Measurements from ENCODE around the gene PRICKLE4. TPM values are rescaled to one million over a fixed set of nuclear protein-coding genes. Genes with fewer than 3 reads are reported as not detected.

The PRICKLE4 gene
- polyA plus RNA-seq, 1 experiment = not detected

DNA sequence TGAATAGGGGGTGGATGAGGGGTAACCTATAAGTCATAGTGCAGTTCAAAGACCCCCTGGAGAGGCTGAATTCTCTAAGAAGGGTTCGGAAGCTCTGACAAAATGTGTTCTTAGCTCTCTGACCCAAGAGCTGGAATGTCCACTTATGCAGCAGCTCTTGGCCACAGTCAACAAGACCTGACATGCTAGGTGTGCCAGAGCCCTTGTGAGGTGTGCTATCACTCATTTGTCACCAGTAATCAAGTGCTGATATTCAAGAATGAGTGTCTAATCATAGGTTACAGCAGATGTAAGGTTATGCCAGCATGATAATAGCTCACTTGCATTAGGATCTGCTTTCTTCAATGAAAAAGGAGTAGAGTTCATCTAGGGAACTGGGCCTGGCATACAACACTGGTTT is 35.0 kb downstream of the PRICKLE4 start:
- TF ChIP-seq, protein P1, sequence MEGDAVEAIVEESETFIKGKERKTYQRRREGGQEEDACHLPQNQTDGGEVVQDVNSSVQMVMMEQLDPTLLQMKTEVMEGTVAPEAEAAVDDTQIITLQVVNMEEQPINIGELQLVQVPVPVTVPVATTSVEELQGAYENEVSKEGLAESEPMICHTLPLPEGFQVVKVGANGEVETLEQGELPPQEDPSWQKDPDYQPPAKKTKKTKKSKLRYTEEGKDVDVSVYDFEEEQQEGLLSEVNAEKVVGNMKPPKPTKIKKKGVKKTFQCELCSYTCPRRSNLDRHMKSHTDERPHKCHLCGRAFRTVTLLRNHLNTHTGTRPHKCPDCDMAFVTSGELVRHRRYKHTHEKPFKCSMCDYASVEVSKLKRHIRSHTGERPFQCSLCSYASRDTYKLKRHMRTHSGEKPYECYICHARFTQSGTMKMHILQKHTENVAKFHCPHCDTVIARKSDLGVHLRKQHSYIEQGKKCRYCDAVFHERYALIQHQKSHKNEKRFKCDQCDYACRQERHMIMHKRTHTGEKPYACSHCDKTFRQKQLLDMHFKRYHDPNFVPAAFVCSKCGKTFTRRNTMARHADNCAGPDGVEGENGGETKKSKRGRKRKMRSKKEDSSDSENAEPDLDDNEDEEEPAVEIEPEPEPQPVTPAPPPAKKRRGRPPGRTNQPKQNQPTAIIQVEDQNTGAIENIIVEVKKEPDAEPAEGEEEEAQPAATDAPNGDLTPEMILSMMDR (IDR thresholded peaks at IDR 0.05; ENCODE audit: low read depth, low read length) = no peak
- no peak for DNase-seq (ENCODE audit: low read depth, low spot score)
- H3K27me3 ChIP-seq (ENCODE audit: control insufficient read depth, insufficient read depth, low read length) = no peaks in the 10 kb centered on the region
- no peak overlapping the region for H3K4me3 ChIP-seq (ENCODE audit: low read depth, low read length)
- H3K9me3 ChIP-seq (ENCODE audit: control insufficient read depth, insufficient read depth, low read length) = no peaks in the 10 kb centered on the region
- CTCF ChIA-PET = interaction anchor here (0.7 to 2.2 kb wide), 4 partner anchors 14 to 229 kb away, joined by 5 to 9 read pairs (median 6); partner anchors contain the start of genes BYSL and MED20
- POLR2A ChIA-PET = no interaction called here
- no peak overlapping the region for H3K27ac ChIP-seq (ENCODE audit: low read depth, low read length)

DNA sequence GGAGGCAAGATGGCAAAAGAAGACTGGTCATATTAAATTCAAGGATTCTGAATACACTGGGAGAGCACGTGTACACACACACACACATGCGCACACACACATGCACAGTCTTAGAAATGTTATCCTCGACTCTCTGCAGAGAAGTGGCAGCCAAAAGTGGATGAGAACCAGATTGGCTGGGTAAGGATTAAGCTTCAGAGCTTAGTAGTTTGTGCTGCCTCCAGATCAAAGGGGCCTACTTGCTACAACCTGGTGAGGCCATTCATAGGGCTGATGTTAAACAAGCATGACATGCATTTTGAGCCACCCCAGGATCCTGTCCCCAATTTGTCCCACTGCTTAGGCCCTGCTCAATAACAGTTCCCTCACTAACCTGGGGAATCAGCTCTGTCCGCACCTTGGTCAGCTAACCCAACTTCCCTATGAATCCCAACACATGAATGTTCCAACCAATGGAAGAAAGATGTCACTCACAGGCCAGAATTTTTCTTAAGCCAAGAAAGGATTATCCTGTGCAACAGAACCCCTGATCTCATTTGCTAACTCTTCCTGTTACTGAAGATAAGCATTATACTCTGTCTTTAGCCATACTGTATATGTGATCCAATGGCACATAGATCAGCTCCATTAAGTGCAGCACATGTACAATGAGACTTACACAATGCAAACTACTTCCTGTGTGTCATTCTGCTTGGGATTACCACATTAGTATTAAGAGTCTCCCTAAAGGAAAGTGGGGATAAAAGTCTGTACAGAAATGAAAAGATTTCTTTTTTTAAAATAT is 37.9 kb downstream of the PRICKLE4 start:
- no peaks in the 10 kb centered on the region for H3K9me3 ChIP-seq (ENCODE audit: control insufficient read depth, insufficient read depth, low read length)
- no peak overlapping the region for H3K27ac ChIP-seq (ENCODE audit: low read depth, low read length)
- ChIA-PET POLR2A (no interaction called here), CTCF (interaction anchor here (0.8 to 0.9 kb wide), 3 partner anchors 17 to 103 kb away, joined by 3 to 4 read pairs (median 3); partner anchors contain the start of genes BYSL, MED20 and TOMM6)
- no peak overlapping the region for H3K4me3 ChIP-seq (ENCODE audit: low read depth, low read length)
- DNase-seq (ENCODE audit: low read depth, low spot score) = no peak
- H3K27me3 ChIP-seq (ENCODE audit: control insufficient read depth, insufficient read depth, low read length) = no peaks in the 10 kb centered on the region
- TF ChIP-seq, protein P1 (IDR thresholded peaks at IDR 0.05; ENCODE audit: low read depth, low read length) = no peak

DNA sequence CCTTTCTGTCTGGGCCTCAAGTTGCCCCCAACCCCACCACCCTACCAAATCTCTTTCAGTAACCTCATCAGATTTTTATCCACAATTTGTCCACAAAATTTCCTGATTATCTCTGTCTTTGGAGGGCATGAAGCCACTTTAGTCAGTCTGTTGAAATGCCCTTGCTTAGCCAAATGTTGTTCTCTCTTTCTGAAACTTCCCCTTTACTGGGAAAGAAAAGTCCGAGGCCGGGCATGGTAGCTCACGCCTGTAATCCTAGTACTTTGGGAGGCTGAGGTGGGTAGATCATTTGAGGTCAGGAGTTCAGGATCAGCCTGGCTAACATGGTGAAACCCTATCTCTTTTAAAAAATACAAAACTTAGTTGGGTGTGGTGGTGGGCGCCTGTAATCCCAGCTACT is 40.7 kb downstream of the PRICKLE4 start:
- CTCF ChIA-PET = interaction anchor here (2.1 kb wide), 1 partner anchor 20 kb away, joined by 6 read pairs; no protein-coding TSS in a partner anchor
- POLR2A ChIA-PET = no interaction called here
- Histone ChIP-seq H3K27me3 (ENCODE audit: control insufficient read depth, insufficient read depth, low read length) (no peaks in the 10 kb centered on the region), H3K27ac (ENCODE audit: low read depth, low read length) (no peak overlapping the region), H3K9me3 (ENCODE audit: control insufficient read depth, insufficient read depth, low read length) (no peaks in the 10 kb centered on the region), H3K4me3 (ENCODE audit: low read depth, low read length) (no peak overlapping the region)
- DNase-seq (ENCODE audit: low read depth, low spot score) = no peak
- TF ChIP-seq, protein P1 (IDR thresholded peaks at IDR 0.05; ENCODE audit: low read depth, low read length) = no peak

DNA sequence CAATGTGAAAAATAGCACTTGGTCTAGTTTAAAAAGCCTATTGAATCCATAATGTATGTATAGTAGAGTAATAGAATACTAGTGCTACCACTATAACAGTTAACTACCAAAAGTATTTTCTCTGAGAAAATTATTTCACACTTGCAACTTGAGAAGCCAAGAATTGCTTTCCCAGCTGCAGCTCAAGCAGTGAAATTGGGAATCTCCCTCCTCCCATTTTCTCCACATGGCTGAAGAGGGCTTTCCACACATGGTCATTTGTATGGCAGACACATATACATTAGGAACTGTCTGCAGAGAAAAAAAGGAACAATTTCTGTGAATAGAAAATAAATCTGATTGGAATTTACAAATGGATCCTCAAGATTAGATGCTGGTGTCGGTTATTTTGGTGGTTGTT is 41.4 kb downstream of the PRICKLE4 start:
- CTCF ChIA-PET = interaction anchor here (1.6 kb wide), 1 partner anchor 99 kb away, joined by 6 read pairs; the partner anchor contains the start of genes BYSL and MED20
- TF ChIP-seq, protein P1 (IDR thresholded peaks at IDR 0.05; ENCODE audit: low read depth, low read length) = no peak

DNA sequence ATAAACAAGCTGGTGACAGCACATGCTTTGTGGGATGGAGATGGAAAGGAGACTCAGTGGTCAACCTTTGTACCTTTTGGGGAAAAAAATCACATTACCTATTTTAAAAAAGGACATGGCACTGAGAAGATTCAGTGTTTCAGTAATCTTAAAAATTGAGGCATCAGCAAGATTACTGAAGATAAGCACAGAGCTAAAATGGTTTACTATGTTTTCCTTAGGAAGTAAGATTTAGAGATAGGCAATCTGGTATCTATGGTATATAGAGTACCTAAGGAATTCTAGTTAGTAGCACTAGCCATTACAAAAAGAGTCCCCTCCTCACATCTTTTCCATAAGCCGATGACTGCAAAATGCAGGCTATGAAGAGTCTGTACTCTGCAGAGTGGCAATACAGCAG is 42.6 kb downstream of the PRICKLE4 start:
- POLR2A ChIA-PET = interaction anchor here (0.6 kb wide), 1 partner anchor 48 kb away, joined by 3 read pairs; no protein-coding TSS in a partner anchor
- Histone ChIP-seq H3K27me3 (ENCODE audit: control insufficient read depth, insufficient read depth, low read length) (no peaks in the 10 kb centered on the region), H3K27ac (ENCODE audit: low read depth, low read length) (no peak overlapping the region), H3K4me3 (ENCODE audit: low read depth, low read length) (no peak overlapping the region), H3K9me3 (ENCODE audit: control insufficient read depth, insufficient read depth, low read length) (no peaks in the 10 kb centered on the region)
- CTCF ChIA-PET = interaction anchor here (0.6 to 1.6 kb wide), 3 partner anchors 18 to 98 kb away, joined by 3 to 6 read pairs (median 3); partner anchors contain the start of genes BYSL, MED20 and TOMM6
- DNase-seq (ENCODE audit: low read depth, low spot score) = no peak
- TF ChIP-seq, protein P1 (IDR thresholded peaks at IDR 0.05; ENCODE audit: low read depth, low read length) = no peak

More for the DNA sequence above, 41.4 kb downstream of the PRICKLE4 start:
- H3K27me3 ChIP-seq (ENCODE audit: control insufficient read depth, insufficient read depth, low read length) = no peaks in the 10 kb centered on the region
- no peaks in the 10 kb centered on the region for H3K9me3 ChIP-seq (ENCODE audit: control insufficient read depth, insufficient read depth, low read length)
- no peak overlapping the region for H3K27ac ChIP-seq (ENCODE audit: low read depth, low read length)
- DNase-seq (ENCODE audit: low read depth, low spot score) = no peak
- no peak overlapping the region for H3K4me3 ChIP-seq (ENCODE audit: low read depth, low read length)
- POLR2A ChIA-PET = no interaction called here
